HG03439 (cell line): Measurements from ENCODE around the gene SLC6A19.
"Not testable (repeated sequence)": the region's sequence is repeated elsewhere in the genome, so short reads cannot be mapped to it uniquely, and the experiment has no call there.

Source experiments
- ATAC-seq: cut with Tn5 transposase; IDR thresholded peaks from one replicate; pipeline ENCODE4 v1.9.1; 2021; ENCODE audit warnings: mild to moderate bottlenecking, moderate library complexity; ENCODE audit not compliant: unreplicated experiment

The SLC6A19 gene

DNA sequence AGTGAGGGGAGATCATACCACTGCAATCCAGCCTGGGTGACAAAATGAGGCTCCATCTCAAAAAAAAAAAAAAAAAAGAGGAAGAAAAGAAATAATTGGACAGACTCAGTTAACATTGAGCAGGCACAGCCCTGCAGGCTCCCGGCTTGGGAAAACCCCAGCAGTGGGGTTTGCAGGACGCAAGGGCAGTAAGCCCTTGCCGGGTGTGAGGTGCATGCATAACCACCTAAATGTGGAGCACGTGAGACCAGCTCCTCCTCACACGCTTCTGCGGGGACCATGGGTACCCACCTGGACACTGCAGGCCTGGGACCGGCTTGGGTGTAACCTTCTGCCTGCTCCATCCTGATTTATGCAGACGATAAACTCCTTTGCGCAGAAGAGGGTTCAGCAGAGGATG is 19.0 kb downstream of the SLC6A19 start:
- ATAC-seq, result no peak

DNA sequence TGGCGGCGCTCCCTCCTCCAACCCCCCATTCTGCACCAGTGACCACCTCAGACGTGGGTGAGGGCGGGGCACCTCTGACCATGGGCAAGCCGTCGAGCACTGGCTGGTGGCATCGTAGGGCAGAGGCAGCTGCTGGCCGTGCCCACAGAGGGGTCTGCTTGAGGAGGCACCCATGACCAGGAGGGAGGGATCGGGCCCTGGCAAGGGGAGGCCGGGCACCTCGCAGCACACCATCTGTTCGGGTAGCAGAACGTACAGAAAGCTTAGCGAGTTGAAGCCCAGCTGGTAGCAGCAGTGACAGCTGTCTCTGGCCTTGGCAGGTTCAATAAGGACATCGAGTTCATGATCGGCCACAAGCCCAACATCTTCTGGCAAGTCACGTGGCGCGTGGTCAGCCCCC is 19.4 kb downstream of the SLC6A19 start:
- ATAC-seq, result no peak

DNA sequence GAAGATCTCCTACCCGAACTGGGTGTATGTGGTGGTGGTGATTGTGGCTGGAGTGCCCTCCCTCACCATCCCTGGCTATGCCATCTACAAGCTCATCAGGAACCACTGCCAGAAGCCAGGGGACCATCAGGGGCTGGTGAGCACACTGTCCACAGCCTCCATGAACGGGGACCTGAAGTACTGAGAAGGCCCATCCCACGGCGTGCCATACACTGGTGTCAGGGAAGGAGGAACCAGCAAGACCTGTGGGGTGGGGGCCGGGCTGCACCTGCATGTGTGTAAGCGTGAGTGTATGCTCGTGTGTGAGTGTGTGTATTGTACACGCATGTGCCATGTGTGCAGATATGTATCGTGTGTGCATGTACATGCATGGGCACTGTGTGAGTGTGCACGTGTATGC is 20.3 kb downstream of the SLC6A19 start:
- ATAC-seq, result no peak

DNA sequence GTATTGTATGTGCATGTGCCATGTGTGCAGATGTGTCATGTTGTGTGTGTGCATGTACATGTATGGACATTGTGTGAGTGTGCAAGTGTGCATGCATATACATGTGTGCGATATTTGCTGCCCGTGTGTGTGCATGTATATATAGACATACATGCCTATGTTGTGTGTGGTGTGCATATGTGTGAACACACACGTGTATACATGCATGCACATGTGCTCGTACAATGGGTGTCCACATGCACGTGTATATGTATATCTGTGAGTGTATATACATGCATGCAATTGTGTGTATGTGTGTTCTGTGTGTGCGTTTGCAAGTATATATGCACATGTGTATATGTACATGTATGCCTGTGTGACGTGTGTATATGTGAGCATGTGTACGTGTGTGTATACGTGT is 20.8 kb downstream of the SLC6A19 start:
- ATAC-seq, result no peak

DNA sequence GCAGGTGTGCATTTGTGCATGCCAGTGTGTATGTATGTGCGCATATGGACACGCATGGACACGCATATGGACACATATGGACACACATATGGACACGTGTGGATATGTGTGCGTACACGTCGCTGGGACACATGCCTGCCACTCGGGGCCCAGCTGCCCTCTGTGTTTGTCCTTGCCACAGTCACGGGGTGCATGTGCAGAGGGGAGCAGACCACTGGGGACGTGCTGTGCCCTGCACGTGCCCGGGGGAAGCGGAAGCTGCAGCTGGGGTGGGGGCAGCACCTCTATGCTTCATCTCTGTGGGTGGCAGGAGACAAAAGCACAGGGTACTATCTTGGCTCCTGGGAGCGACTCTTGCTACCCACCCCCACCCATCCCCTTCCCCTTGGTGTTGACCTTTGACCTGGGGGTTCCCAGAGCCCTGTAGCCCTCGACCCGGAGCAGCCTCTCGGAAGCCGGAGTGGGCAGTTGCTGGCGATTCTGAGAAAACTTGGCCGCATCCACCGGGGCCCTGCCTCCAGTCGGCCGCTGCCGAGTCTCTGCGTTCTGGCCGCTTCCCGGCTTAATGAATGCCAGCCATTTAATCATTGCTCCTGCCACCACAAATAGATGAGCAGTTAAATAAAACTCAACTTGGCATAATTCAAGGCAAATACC is 21.4 kb downstream of the SLC6A19 start:
- ATAC-seq, result no peak

DNA sequence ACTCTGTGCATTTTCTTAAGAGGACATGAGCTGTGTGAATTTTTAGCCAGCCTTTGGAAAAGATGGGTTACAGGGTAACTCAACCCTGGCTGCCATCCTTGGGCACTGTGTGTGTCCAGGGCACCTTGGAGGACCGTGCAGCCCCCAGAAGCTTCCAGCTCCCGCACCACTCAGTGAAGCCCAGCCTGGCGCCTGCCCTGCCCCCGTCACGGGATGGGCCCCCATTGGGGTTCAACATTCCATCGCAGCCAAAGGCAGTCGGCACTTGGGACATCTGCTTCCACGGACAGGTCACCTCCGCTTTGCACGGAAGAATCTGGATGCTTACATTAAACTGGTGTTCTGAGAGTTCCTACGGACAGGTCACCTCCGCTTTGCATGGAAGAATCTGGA is 21.9 kb downstream of the SLC6A19 start:
- no peak for ATAC-seq

DNA sequence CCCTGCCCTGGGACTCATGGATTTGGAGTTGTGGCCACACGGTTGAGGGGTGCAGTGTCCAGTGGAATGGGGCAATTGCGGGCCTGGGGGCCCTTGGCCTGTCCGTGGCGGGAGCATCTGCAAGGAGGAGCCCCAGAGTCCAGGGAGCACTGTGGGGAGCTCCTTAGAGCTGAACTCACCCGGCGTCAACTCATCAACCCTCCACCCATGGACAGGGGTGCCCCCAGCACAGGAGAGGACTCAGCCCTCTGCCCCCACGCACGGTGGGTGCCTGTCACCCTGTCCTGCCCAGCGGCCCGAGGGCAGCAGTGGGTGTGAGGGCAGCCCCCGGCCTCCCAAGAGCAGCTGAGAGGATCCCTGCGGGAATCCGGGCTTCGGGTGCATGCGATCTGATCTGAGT is 23.2 kb downstream of the SLC6A19 start:
- no peak for ATAC-seq

DNA sequence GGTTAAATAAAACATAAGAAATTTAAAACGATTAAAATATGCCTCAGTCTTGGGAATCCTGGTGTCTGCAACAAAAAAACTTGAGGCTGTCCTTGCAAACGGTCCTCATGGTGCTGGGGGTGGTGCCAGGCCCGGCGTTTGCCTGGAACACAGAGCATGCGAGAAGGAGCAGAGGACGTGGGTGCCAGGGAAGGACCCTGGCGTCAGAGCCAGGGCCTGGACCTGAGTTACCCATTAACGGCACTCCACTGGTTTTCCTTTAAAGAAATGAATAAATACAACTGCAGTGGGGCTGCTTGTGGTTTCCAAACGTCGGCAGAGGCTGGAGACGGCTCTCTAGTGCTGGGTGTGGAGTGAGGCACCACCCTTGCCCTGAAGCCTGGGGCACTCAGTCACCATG is 23.7 kb downstream of the SLC6A19 start, which contains the start of gene SLC6A18:
Gene SLC6A18, plus strand, starts transcription at position 301 of the 400 bp plus-strand sequence. Its CDS starts 97 bp downstream, at position 398.
- no peak for ATAC-seq

DNA sequence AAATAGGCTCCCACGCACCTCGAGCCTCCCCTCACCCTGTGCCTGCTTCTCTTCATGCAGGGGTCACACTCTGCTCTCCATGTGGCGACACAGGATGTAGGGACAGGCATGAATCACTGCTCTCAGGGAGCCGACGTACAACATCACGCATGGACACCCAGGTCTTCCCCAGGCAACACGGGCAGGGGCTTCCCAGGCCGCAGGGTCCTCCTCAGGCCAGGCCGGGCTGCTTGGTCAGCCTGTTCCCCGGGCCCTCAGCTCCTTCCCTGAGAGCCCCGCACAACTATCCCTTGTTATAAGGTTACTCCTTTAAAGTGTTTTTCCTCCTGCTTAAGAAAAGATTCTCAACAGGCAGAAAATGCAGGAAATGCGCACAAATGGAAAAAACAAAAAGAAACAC is 24.8 kb downstream of the SLC6A19 start:
- ATAC-seq, result no peak

DNA sequence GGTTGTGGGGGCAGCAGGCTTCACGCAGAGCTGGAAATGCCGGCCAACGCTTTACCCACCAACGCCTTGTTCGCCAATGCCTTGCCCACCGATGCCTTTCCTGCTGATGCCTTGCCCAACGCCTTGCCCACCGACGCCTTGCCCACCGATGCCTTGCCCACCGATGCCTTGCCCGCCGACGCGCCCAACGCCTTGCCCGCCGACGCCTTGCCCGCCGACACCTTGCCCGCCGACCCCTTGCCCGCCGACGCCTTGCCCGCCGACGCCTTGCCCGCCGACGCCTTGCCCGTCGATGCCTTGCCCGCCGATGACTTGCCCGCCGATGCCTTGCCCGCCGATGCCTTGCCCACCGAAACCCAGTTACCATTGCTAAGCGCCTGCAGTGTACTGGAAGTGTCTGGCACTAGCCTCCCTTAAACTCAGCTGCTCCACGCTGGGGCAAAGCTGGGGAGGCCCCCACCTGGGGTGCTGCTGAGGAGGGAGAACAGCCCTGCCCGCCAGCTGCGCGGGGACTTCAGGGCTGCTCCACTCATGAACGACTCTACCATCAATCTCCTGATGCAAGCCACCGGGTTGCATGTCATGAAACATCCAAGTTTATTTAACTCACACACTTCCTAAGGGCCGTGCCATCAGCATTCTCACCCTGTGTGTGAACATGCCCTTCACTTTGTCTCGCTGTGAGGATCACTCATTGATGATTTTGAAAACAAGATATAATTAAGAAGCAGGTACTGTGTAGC is 25.6 kb downstream of the SLC6A19 start:
- ATAC-seq, result no peak

DNA sequence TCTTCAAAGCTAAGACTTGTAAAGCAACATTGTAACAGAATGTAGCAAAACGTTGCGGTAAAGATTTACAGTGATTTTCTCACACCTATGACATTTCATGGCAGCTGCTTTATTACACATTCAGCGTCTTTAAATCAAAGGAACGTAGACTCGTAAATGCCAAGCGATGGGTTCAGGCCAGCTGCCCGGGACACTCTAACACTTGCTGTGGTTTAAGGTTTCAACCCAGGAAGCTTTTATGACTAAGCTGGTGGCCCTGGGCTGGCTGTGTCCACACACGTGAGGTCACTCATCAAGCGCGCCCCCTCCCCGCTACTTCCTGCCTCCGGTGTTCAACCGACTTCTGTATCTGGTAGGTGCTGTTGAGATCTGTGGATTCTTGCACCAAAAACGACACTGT is 26.3 kb downstream of the SLC6A19 start:
- no peak for ATAC-seq

DNA sequence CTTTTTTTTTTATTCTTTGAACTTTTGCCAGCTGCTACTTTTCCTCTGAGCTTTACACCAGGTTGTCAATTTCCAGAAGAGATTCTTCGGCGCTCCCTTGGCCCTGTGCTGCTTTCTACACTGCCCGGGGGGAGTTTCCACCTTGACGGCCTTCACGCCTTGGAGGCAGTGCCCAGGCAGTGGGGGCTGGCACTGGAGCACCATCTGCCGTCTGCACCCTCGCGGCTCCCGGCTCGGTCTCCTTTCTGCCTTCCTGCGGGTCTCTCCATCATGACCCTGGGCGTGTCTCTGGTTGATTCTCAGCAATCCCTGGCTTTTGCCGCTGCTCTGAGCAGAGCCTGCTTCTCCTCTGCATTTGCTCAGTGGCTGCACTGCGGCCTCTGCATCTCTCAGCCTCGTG is 26.7 kb downstream of the SLC6A19 start:
- no peak for ATAC-seq

DNA sequence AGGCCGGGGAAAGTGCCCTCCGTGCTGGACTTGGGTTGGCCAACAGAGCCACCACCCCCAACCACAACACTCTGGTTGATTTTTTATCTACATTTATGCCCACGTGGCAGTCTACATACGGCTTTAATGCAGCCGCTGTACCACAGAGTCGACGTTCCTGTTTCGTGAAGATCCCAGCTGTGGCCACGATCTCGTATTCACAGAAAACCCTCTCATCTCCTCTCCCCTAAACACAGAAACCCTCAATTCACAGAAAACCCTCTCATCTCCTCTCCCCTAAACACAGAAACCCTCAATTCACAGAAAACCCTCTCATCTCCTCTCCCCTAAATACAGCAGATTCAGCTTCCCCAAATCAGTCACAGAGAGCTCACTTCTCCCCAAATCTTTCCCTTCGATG is 27.6 kb downstream of the SLC6A19 start:
- not testable (repeated sequence) for ATAC-seq

DNA sequence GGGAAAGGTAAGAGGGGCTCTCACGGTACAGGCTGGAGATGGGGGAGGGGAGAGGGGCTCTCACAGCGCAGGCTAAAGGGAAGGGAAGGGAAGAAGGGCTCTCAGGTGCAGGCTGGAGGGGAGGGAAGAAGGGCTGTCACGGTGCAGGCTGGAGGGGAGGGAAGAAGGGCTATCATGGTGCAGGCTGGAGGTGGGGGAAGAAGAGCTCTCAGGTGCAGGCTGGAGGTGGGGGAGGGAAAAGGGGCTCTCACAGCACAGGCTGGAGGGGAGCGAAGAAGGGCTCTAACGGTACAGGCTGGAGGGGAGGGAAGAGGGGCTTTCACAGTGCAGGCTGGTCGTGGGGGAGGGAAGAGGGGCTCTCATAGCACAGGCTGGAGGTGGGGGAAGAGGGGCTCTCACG is 28.4 kb downstream of the SLC6A19 start:
- ATAC-seq, result no peak

DNA sequence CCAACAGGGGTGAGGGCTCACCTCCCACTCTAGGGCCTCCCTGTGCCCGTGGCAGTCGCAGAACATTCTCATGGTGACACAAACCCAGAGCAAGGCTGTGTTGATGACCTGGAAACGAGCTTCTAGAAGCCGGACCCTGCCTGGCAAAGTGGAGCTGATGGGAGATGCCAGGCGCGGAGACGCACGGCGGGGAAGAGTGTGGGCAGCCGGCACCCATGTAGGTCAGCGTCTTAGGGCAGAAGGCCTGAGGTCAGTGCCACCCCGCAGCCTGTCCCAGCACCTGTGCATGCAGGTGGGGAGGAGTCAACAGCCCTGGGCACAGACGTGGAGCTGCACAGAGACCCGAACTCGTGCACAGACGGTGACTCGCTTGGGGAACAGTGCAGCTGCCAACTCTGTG is 29.2 kb downstream of the SLC6A19 start:
- no peak for ATAC-seq

DNA sequence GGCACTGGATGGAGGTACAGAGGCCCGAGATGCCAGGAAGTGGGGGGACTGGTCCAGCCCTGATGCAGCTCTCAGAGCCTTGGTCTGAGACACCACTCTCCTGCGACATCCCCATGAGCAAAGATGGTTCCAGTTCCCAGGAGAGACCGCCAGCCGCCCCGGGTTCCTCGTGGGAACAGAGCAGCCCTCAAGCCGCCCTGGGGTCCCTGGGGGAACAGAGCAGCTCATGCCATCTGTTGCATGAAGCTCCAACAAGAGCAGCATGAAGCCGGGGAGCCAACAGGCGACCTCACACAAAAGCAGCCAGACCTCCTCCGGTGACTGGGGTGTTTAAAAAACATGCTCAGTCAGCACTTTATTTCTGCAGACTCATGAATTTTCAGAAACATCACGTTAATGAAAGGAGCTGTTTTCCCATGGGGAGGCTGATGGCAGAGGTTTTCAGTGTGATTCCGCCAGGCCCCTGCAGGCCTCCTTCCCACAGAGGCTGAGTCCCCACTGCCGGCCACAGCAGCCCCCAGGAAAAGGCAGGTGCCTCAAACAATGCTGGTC is 30.0 kb downstream of the SLC6A19 start:
- ATAC-seq, result no peak

DNA sequence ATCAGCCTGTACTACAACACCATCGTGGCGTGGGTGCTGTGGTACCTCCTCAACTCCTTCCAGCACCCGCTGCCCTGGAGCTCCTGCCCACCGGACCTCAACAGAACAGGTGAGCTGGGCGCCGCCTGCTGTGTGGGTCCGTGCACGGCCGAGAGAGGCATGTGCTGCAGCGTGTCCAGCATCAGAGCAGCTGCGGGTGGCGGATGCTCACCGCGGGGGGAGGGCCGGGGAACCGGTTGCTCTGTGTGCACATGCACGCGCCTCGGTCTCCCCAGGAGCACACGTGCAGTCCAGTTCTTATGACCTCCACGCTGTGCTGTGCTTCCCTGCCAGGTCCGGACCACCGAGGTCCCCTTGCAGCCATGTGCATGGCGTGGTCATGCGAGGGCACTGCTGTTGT is 31.4 kb downstream of the SLC6A19 start:
- ATAC-seq, result no peak

DNA sequence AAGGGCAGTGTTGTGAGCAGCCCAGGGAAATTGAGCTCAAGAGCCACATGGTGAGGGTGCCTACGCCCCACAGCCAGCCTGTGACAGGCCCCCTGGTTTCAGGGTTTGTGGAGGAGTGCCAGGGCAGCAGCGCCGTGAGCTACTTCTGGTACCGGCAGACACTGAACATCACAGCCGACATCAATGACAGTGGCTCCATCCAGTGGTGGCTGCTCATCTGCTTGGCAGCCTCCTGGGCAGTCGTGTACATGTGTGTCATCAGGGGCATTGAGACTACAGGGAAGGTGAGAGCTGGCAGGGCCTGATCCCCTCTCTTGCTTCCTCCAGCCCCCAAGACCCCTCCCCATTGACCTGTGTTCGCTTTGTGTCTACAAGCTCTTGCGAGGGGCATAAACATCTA is 34.0 kb downstream of the SLC6A19 start:
- no peak for ATAC-seq

DNA sequence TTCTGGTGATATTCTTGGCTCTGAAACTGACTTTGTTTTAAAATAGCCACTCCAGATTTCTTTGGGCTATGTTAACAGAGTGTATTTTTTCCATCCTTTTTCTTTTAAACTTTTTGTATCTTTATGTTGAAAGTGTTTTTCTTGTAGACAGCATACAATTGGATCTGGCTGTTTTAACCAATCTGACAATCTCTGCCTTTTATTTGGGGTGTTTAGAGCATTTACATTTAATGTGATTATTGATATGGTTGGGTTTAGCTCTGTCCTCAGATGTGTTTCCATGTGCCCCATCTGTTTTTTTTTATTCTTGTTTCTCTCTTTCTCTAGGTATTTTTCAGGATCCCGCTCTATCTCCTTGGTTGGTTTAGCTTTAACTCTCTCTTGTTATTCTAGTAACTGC is 34.4 kb downstream of the SLC6A19 start:
- no peak for ATAC-seq

DNA sequence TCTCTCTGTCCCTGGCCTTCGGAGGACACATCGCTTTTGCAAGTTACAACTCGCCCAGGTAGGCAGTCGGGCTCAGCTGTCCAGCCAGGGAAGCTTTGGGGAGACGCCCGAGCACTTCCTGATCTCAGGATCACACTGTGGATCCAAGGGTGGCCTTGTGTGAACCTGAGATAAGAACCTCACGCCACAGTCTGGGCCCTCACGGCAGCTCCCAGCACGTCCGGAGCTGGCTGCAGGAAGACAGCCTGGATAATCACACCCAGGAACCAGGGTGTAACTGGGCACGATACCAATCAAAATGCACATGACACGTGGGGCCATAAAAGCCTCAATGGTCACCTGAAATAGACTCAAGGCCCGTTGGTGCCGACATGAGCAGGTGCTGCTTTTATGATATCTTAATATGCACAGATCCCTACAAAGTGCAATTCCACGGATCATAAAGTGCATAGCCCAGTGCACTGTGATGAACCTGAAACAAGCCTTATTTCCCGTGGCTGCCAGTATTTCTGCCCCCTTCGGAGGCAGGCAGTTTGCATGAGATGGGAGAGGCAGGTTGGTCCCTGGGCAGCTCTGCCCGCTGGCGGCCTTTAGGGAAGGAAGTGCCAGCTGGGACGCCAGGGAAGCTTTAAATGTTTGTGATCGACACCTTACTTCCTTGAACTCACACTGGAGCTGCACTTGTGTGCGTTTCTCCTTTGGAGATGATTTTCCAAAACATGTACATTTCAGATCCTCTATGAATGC is 38.3 kb downstream of the SLC6A19 start:
- ATAC-seq, result no peak

DNA sequence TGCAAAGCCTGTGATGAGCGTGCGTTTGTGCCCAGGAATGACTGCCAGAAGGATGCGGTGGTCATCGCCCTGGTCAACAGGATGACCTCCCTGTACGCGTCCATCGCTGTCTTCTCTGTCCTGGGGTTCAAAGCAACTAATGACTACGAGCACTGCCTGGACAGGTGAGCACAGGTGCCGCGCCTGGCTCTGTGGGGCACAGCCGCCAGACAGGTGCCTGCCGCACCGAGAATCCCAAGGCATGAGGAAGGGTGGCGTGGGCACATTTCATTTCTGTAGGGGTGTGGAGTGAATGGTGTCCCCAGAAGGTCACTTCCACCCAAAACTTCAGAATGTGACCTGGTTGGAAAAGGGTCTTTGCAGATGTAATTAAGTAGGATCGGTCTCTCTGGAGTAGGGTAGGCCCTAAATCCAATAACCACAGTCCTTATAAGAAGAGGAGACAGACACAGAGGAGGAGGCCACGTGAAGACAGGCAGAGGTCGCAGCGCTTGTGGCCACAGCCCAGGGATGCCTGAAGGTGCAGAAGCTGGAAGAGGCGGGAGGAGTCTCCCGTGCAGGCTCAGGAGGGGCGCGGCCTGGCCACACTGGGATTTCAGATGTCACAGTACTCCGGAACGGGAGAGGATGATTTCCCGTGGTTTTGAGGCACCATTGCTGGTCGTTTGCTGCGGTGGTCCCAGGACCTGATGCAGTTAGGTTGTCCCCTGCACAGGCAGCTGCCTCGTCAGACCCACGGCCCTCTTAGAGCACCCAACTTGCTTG is 39.3 kb downstream of the SLC6A19 start:
- ATAC-seq, result no peak
